ENCODE measurements around the gene DNAAF5. TPM values are rescaled to one million over a fixed set of nuclear protein-coding genes. Genes with fewer than 3 reads are reported as not detected.

DNAAF5 gene
- total RNA-seq, 1 experiment from 2014 or later, result 37.6 TPM

DNA sequence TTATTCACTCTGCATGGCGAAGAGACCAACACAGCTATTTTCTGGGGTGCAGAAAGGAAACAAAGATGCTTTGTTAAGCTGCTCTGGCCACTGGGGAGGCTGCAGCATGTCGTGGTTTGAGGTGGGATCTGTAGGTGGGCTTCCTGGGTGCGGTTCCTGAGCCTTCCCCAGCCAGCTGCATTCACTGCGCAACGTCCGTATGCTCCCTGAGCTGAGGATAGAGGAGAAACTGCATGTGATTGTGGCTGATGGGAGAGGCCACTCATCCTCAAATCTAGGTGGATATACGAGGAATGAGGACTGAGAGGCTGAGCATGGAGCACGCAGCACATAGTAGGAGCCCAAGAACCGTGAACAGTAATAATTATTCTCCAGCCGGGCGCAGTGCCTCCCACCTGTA, 9.9 kb upstream of the DNAAF5 start:
- Mint-ChIP-seq H3K27ac (ENCODE audit: low read depth, unreplicated experiment) (no peak overlapping the region), H3K9me3 (ENCODE audit: unreplicated experiment) (no peaks in the 10 kb centered on the region), H3K36me3 (ENCODE audit: insufficient read depth, unreplicated experiment) (peaks cover 12% of the 10 kb centered on the region), H3K27me3 (ENCODE audit: insufficient read depth, unreplicated experiment) (no peaks in the 10 kb centered on the region), H3K4me1 (ENCODE audit: insufficient read depth, unreplicated experiment) (peaks cover 7% of the 10 kb centered on the region), H3K4me3 (ENCODE audit: unreplicated experiment) (no peak overlapping the region)
- CTCF ChIA-PET, result interaction anchor here (0.6 to 0.7 kb wide), 2 partner anchors 57 to 385 kb away, joined by 3 to 4 read pairs; no protein-coding TSS in a partner anchor
- POLR2A ChIA-PET, result no interaction called here
- intact Hi-C loops (cut with micrococcal nuclease), result no loop called here
- no TSS peak for BruUV-seq (replicated peaks)
- TF ChIP-seq, protein P1, sequence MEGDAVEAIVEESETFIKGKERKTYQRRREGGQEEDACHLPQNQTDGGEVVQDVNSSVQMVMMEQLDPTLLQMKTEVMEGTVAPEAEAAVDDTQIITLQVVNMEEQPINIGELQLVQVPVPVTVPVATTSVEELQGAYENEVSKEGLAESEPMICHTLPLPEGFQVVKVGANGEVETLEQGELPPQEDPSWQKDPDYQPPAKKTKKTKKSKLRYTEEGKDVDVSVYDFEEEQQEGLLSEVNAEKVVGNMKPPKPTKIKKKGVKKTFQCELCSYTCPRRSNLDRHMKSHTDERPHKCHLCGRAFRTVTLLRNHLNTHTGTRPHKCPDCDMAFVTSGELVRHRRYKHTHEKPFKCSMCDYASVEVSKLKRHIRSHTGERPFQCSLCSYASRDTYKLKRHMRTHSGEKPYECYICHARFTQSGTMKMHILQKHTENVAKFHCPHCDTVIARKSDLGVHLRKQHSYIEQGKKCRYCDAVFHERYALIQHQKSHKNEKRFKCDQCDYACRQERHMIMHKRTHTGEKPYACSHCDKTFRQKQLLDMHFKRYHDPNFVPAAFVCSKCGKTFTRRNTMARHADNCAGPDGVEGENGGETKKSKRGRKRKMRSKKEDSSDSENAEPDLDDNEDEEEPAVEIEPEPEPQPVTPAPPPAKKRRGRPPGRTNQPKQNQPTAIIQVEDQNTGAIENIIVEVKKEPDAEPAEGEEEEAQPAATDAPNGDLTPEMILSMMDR (IDR thresholded peaks at IDR 0.05; ENCODE audit: unreplicated experiment), result no peak
- DNase-seq (ENCODE audit: unreplicated experiment), result no peak

DNA sequence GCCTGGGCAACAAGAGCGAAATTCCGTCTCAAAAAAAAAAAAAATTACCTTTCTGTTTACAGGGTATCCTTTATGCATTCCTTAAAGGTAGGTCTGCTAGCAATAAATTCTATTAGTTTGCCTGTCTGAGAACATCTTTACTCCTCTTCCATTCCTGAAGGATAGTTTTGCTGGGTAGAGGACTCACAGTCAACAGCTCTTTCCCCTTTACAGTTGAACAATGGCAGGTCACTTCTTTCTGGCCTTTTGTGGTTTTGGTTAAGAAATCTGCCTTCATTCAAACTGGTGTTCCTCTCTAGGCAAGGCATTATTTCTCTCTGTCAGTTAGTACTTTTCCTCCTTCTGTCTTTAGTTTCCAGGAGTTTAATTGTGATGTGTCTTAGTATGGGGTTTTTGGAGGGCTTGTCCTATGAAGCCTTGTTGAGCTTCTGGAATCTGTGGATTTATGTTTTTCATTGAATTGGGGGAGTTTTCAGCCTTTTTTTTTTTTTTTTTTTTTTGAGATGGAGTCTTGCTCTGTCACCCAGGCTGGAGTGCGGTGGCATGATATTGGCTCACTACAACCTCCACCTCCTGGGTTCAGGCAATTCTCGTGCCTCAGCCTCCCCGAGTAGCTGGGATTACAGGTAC, 4.8 kb upstream of the DNAAF5 start:
- no peaks in the 10 kb centered on the region for H3K9me3 Mint-ChIP-seq (ENCODE audit: unreplicated experiment)
- intact Hi-C loops (cut with micrococcal nuclease), result no loop called here
- POLR2A ChIA-PET, result no interaction called here
- TF ChIP-seq, protein P1 (IDR thresholded peaks at IDR 0.05; ENCODE audit: unreplicated experiment), result no peak
- no peak for DNase-seq (ENCODE audit: unreplicated experiment)
- no peak overlapping the region for H3K4me3 Mint-ChIP-seq (ENCODE audit: unreplicated experiment)
- H3K27ac Mint-ChIP-seq (ENCODE audit: low read depth, unreplicated experiment), result no peak overlapping the region
- H3K27me3 Mint-ChIP-seq (ENCODE audit: insufficient read depth, unreplicated experiment), result no peaks in the 10 kb centered on the region
- CTCF ChIA-PET, result no interaction called here
- BruUV-seq (replicated peaks), result no TSS peak
- peaks cover 22% of the 10 kb centered on the region for H3K4me1 Mint-ChIP-seq (ENCODE audit: insufficient read depth, unreplicated experiment)
- peaks cover 30% of the 10 kb centered on the region for H3K36me3 Mint-ChIP-seq (ENCODE audit: insufficient read depth, unreplicated experiment)

DNA sequence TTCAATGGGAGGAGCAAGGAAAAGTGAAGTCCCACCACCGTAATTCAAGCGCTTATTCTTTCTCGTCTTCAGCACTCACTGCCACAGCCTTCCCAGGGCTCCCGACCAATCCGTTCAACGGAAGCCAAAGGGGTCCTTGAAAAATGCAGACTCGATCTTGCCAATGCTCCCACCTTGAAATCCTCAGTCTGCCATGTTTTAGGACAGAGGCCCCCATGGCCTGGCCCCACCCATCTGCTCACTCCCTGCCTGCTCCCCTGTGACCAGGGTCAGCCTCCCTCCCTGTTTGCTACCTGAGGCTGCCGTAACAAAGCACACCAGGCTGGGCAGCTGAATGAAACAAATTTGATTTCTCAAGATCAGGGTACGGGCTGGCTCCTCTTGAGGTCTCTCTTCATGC, 3.0 kb upstream of the DNAAF5 start:
- intact Hi-C loops (cut with micrococcal nuclease), result no loop called here
- Mint-ChIP-seq H3K4me1 (ENCODE audit: insufficient read depth, unreplicated experiment) (peaks cover 31% of the 10 kb centered on the region), H3K27ac (ENCODE audit: low read depth, unreplicated experiment) (peak overlapping the region; percentile 16), H3K27me3 (ENCODE audit: insufficient read depth, unreplicated experiment) (no peaks in the 10 kb centered on the region), H3K9me3 (ENCODE audit: unreplicated experiment) (no peaks in the 10 kb centered on the region), H3K4me3 (ENCODE audit: unreplicated experiment) (no peak overlapping the region), H3K36me3 (ENCODE audit: insufficient read depth, unreplicated experiment) (peaks cover 27% of the 10 kb centered on the region)
- no TSS peak for BruUV-seq (replicated peaks)
- TF ChIP-seq, protein P1 (IDR thresholded peaks at IDR 0.05; ENCODE audit: unreplicated experiment), result no peak
- ChIA-PET CTCF (no interaction called here), POLR2A (no interaction called here)
- no peak for DNase-seq (ENCODE audit: unreplicated experiment)

GRCh38 chr7:724298-724697, 2.2 kb upstream of the DNAAF5 start:
- POLR2A ChIA-PET, result no interaction called here
- Mint-ChIP-seq H3K27me3 (ENCODE audit: insufficient read depth, unreplicated experiment) (no peaks in the 10 kb centered on the region), H3K4me1 (ENCODE audit: insufficient read depth, unreplicated experiment) (peaks cover 31% of the 10 kb centered on the region), H3K9me3 (ENCODE audit: unreplicated experiment) (no peaks in the 10 kb centered on the region), H3K4me3 (ENCODE audit: unreplicated experiment) (no peak overlapping the region), H3K27ac (ENCODE audit: low read depth, unreplicated experiment) (peak overlapping the region; percentile 16), H3K36me3 (ENCODE audit: insufficient read depth, unreplicated experiment) (peaks cover 24% of the 10 kb centered on the region)
- TF ChIP-seq, protein P1 (IDR thresholded peaks at IDR 0.05; ENCODE audit: unreplicated experiment), result no peak
- DNase-seq (ENCODE audit: unreplicated experiment), result no peak
- no TSS peak for BruUV-seq (replicated peaks)
- intact Hi-C loops (cut with micrococcal nuclease), result no loop called here
- CTCF ChIA-PET, result no interaction called here
